Stimulated activated CD4-positive, alpha-beta T cell treated with anti-CD3 and anti-CD28 coated beads, Interleukin-4, amount 100 ng/mL, for 48 hours (primary cell): ENCODE measurements around the gene COPG2.
A peak's percentile ranks its signal among the peaks of the same experiment; 100 is the strongest.

ENCODE experiments used
- DNase-seq, 2 donors: peaks; one replicate each; pipeline ENCODE4 v3.0.0-alpha.2; 2020; ENCODE audit warnings: low read depth in 2 of 2

The COPG2 gene

DNA sequence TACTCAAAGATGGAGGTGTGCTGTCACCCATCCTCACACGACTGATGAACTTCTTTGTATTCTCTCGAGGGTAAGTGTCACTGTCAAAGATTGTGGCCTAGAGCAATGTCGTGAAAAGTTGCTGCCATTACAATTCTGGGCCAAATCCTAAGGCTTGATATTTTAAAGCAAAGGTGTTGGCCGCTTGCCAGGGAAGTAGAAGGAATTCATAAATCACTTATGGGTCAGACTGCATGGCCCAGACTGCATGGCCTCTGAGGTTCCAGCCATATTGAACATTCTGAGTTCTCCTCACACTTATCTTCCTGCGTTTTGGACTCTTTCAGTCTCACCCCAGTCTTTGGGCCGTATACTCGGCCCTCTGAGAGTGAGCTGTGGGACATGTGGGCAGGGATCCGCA lies 168.1 kb downstream of the COPG2 start:
- DNase-seq: no peak

DNA sequence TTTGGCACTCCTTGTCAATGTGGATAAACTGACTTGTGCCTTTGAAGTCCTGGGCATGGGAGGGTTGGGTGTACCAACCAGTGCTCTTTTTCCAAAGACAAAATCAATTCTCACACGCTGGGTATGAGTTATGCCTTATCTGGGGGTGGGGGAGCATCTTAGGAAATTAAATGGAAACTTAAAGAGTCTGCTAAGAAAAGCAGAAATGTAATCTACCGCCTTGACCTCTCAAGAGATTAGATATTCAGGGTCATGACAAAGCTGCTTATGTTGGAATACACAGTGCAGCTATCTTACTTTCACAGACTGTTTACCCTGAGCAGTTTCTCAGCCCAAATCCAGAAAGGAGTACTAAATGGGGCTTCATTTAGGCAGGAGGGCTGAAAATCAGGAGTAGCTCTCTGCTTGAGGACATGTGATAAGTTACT lies 174.1 kb downstream of the COPG2 start:
- no peak for DNase-seq

DNA sequence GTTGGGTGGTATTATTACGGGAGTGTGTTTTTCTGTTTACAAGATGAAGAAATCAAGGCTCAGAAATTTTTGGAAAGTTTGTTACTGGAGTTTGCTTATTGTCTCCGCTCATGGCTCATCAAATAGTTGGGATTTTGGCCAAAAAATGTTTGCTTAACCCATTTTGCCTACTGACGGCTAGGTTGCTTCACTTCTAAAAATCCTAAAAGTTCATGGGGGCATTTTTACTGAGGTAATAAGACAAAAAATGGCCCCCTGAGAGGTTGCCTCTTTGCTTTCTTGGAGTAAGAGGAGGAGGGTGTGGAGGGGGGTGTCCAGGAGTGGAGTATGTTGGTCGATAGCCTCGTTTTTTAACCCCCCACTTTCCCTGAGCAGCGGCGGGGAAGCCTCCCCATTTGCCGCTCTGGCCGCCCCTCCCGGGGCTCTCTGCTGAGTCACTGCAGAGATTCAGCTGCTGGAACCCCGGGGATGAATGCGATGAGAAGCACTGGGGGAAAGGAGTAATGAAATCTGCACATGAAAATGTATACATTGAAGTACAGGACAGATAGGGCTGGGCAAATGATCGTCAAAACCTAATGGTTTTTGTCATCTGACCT lies 175.2 kb downstream of the COPG2 start:
- no peak for DNase-seq

DNA sequence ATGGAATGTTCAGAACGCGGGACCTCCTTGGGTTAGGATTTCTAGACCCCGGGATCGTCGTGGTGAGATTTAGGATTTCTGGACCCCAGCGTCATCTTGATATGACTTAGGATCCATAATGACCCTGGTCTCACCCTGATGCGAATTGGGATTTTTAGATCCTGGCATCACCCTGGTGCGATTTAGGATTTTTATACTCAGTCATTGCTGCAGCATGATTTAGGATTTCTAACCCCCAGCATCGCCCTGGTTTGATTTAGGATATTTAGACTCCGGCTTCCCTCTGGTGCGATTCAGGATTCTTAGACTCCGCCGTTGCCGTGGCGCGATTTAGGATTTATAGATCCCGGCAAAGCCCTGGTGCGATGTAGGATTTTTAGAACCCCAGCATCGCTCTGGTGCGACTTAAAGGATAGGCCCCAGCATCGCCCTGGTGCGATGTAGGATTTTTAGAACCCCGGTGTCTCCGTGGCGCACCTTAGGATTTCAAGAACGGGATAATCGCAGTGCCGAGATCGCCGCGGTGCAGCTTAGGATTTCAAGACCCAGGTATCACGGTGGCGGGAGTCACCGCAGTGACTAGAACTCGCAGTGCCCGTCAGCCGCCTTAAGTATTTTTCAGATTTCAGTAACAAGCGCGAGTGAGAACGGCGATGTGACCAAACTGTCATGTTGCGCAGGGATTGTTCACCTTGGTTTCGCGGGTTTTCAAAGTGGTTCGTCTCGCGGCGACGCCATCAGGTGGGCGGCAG lies 175.8 kb downstream of the COPG2 start:
- DNase-seq: no peak

DNA sequence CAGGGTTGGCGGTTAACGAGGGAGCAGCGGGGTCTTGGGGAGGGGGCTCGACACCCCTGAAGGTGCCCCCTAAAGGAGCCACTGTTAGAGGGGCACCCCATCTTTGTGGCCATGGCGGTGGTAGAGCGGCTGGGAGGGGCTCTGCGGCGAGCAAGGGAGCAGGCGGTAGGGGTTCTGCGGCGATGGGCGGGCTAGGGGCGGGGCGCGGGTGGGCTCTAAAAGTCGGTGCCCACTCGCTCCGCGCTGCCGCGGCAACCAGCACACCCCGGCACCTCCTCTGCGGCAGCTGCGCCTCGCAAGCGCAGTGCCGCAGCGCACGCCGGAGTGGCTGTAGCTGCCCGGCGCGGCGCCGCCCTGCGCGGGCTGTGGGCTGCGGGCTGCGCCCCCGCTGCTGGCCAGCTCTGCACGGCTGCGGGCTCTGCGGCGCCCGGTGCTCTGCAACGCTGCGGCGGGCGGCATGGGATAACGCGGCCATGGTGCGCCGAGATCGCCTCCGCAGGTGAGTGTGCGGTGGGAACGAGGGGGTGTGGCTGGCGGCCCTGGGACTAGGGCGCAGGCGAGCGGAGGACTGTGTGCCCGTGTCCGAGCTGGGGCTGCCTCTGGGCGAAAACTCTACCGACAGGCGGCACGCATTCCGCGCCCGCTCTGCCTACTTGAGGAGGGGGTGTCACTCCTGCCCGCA lies 176.6 kb downstream of the COPG2 start, which contains the start of gene MEST:
TSS of gene MEST (plus strand) at position 245 of the 682 bp plus-strand sequence. CDS start at position 474, 229 bp downstream.
- no peak for DNase-seq

DNA sequence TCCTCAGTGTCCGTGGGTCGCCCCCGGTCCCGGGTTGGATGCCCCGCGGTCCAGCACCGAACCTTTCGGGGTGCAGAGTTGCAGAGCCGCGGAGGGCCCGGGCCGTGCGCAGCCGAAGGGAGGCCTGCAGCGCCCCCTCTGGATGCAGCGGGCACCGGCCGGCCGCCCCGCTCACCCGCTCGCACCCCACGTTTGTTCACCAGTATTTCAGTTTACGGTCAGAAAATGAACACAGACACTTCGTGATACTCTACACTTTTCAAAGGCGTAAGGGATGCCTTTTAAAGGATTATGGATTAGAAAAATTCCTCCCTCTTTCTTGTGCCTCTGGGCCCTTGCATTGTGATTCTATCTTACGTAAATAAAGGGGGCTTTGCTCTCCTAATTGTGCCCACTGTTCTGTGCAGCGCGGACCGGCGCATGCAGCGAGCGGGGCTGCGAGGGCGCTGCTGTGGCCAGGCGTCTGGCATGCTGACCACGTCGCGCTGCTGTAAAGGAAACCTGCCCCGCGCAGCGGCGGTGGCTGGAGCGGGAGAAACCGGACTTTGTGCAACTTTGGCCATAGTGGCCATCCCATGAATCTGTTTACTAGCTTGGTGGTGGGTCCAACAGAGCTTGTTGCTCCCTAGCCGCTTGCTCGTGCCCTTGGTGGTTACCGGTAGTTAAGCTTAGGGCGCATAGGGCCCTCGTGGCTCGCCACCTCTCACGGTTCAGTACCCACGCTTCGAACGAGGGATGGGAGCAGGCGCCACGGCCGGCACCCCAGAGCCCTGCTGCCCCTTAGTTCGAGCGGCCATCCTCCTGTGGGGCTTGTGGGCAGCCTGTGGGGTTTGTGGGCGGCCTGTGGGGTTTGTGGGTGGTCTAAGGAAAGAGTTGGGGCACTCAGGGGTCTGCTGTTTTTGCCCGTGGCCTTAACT lies 177.4 kb downstream of the COPG2 start:
- peak in 1 of 2 donors; percentile 45 for DNase-seq

DNA sequence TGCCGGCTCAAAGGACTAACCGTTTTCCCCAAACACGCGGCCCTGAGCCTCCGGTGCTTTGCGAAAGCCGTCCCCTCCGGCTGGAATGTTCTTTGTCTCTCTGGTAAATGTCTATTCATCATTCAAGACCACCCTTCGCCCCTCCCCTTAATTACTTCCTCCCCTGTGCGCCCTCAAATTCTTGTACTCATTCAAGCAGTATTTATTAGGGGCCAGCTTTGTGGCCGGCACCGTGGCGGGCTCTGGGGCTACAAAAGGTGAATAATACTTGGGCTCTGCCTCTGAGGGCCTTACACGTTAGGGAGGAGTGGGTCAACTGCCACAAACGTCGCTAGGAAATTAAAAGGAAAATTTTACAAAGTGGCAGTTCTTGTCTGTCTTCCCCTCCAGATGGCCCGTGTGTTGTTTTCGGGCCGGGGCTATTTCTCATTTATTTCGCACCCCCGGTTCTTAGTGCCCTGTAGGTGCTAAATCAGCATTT lies 178.2 kb downstream of the COPG2 start:
- no peak for DNase-seq

DNA sequence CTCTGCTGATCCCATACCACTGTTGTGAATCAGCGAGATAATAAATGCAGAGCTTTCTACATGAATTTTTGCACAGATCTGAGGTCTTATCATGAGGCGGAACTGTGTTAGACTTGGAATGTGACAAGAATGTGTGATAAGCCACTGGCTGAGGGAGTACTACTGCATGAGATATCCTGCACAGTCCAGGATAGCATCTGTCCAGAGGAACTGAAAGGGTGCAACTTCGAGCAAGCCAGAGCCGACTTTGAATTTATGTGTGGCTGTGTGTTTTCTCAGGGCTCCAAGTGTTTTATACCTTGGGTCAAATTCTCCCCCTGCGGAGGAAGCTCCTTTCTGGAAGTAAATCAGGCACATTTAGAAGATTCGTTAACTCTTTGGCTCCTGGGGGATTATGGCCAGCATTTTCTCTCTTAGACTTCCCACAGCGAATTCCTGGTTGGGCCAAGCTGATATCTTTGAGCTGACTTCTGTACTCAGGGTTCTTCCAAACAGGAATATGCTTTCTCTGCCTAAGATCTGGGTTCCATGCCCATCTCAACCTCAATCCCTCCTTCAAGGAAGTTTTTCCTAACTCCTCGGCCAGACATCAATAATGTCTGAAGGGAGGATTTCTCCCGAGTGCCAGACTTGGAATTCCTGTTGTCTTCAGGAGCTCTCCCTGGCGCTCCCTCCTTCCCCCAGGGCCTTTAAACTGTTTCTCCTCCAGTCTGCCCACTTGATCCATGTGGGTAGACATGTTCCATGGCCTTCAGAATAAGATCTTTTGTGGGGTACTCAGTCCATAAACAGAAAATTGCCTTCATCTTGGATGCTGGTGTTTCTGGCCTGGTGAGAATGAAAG lies 179.2 kb downstream of the COPG2 start:
- DNase-seq: no peak

DNA sequence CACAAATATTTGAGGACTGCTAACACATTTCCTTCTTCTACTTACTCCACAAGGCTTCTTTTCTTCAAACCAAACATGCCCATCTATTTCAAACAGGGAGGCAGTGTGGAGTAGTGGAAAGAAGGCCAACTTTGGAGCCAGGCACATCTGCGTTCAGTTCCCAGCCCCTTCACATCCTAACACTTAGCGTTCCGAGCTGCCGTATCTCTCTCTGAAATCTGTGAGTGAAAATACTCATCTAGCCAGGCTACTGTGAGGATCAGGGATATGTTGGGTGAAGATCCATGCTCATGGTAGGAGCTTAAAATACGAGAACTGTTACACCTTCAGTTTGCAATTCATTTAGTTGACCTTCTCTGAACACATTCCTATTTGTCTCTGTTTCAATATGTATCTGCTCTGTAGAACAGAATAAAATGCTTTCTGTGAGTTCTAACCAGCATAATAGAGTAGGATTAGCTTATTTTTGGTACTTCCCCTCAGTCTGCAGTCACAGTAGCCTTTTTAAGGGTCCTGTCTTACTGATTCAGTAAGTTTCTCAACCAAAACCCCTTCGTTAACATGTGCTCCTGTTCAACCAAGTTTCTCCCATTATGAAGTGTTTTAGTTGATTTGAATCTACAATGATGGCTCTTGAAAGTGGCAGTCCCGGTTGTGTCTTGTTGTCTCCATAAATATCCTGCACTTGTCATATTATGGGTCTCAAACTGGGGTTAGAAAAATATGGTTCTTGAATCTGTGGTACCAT lies 180.0 kb downstream of the COPG2 start:
- DNase-seq: no peak

DNA sequence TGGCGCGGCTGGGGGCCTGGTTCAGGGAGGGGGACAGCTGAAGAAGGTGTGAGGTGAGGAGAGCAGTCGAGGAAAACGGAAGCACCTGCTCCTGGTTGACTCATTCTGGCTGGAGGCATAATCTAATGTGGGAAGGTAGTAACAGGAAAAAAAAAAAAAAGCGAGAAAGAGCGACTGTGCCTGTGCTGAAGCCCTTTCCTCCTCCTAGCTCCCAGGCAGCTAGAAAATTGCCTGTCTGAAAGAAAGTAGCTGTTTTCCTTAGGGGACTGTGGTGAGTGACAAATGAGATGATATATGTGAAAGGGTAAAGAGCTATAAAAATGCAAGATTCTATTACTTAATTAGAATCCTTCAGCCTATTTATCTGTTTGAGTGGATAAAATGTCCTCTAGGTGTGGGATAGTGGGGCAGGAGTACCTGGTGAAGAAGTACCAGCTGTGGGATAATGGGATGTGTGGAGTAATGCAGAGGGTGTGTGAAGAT lies 181.6 kb downstream of the COPG2 start:
- no peak for DNase-seq

DNA sequence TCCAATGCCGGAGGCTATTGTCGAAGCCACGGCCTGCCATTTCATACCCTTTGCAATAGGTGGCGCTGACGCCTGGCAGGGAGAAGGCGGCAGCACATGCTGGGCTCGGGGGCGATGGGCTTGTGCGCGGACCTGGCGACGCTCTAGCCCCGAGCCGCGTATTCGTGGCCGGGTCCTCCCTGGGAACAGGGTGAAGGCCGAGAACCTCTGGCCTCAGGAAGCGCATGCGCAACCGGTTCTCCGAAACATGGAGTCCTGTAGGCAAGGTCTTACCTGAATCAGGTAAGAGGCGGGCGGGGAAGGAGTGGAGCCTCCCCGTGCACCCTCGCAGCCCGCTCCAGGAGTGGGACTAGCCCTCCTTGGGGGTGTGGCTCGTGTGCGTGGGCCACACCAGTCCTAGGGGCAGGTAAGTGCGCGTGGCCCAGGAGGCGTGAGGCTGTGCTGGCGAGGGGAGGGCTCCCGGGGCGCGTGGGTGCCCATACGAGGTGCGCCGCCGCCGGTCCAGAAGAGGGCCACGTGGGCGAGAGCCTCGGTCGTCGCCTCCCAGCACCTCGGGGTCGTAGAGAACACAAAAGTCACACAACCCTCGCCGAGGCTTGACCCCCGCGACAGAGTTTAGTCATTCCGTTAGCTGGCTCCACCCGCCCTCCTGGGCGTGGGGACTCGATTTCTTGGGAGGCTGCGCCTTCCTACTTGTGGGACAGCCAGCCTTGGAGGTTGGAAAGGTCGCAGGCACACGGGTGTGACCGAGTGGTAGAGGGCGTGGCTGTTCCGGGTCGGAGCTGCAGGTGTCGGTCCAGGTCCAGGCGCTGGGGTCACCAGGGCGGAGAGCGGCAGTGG lies 182.2 kb downstream of the COPG2 start:
- DNase-seq: peak; percentile 39 to 50

DNA sequence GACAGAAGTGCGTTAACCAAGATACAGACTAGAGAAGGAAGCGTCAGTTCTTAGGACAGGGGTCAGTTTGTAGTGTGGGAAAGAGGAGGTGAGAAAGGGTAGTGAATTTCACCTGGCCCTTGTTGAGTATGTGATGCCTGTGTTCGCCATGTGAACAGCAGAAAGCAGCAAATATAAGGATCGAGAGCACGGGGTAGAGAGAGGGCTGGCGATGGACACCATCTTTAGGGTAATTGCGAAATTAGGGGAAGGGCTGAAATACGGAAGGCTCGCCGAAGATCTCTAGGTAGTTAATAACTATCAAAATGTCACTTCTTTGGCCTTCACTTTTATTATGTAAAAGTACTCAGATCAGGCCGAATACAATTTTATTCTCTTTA lies 182.8 kb downstream of the COPG2 start:
- no peak for DNase-seq

DNA sequence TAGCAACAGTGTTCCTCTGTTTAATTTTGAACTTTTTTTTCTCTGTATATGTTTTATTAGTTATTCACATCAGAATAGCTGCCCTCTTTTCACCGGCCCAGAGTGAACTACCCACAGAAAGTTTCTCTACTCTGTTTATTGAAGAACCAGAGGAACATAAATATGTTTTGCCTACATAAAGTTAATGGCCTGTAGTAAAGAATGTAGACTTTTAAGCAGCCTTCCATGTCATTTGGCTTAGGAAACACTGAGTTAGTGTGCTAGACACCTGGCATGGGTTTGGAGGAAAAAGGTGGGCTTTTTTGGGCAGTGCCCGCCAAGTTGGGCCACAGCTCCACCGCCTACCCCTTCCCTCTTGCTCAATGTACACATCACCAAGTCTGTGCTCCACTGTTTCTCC lies 185.5 kb downstream of the COPG2 start:
- no peak for DNase-seq

DNA sequence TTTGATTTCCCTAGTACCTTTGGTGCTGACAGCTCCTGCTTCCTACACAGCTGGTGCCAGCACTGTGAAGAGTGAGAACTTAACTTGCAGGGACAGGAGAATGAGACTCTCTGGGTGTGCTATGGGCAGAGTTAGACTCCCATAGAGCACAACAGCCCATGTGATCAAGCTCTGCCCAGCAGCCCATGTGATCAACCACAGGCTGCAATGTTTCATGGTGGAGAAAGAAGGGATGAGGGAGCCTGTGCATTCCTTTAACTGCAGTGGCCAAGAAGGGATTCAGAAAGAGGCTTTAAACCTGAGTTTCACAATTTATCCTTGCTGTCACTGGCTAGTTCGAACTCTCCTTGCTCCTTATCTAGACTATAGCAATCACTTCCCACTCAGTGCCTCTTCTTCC lies 186.7 kb downstream of the COPG2 start:
- DNase-seq: no peak

DNA sequence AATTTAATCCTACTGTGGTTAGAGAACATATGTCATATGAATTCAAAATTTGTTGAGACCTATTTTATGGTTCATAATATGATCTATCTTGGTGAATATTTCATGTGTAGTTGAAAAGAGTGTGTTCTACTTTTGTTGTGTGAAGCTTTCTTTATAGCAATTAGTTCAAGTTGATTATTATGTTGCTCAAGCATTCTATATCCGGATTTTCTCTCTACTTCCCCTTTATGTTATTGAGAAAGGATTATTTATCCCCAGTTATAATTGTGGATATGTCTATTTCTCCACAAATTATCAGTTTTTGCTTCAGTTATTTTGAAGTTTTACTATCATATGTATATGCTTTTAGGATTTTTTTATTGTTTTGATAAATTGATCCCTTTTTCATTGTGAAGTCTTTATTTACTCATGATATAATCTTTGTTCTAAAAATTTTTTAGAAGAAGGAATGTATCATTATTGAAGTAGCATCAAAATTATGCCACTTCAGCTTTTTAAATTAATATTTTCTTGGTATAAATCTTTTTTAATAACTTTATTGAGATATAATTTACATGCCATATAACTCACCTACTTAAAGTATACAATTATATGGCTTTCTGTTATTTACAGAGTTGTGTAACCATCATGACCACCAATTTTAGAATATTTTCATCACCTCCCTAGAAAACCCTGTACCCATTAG lies 188.7 kb downstream of the COPG2 start:
- no peak for DNase-seq

DNA sequence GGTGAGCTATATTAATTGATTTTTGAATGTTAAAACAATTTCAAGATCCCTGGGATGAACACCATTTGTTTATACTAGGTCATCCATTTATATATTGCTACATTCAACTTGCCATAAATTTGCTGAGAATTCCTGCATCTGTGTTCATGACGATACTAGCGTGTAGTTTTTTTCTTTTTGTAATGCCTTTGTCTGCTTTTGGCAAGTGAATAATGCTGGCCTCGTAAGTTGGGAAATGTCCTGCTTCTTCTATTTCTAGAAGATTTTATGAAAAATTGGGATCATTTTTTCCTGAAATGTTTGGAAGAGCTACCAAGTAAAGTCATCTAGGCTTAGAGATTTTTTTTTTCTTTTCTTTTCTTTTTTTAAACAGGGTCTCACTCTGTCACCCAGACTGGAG lies 189.6 kb downstream of the COPG2 start:
- no peak for DNase-seq

DNA sequence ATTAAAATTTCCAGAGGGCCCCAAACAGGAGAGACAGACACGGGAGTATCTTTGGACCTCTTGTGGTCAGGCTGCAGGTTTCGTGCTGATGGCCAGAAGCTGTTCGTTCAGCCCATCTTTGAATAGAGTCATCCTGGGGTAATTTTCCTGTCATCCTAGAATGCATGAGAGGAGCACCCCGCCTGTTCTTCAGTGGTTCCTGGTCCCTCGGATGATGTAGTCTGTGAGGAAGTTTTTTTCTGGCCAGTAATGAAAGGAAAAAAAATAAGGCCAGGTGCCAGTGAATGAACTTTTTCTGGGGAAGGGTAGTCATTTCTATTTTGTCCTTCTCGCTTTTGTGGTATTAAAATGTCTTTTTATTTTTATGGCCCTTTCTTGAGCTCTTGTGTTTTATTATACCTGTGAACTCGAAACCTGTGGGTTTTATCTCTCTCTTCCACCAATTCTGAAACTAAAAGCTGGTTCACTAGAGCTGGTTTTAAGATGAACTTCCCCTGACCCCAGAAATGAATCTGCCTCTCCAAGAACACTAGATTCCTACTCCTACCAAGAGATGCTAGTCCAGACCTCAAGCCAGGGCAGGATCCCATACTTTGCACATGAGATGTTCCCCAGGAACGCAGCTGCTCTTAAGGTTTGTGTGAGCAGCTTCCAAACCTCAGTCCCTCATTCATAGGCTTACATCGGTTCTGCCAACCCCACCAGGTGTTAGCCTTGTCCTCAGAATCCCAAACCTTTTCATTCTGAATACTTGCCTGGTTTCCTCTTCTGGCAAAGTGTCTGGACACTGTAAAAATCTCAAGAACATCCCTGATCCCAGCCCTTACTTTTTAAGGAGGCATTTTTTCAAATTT lies 192.0 kb downstream of the COPG2 start:
- DNase-seq: no peak
